ENCODE measurements around the gene INO80. TPM values are rescaled to one million over a fixed set of nuclear protein-coding genes. Genes with fewer than 3 reads are reported as not detected.

INO80 gene
- total RNA-seq, 4 donors from 2014 or later: 29.4 to 45.9 (median 41.0) TPM

- peaks cover 77% of the 10 kb centered on the region for H3K36me3 ChIP-seq
- no peak for DNase-seq (ENCODE audit: low spot score in 2 of 2)
- no peaks in the 10 kb centered on the region for H3K4me1 ChIP-seq
- no peak overlapping the region for H3K4me3 ChIP-seq
- no peaks in the 10 kb centered on the region for H3K27me3 ChIP-seq
- no peak overlapping the region for H3K27ac ChIP-seq
- WGBS: 93% methylated on average over 6 of the region's 6 CpGs
- no peaks in the 10 kb centered on the region for H3K9me3 ChIP-seq
- TF ChIP-seq POLR2A (IDR thresholded peaks at IDR 0.05): no peak
Observed at GRCh38 chr15:40985541-40986330, 130.3 kb downstream of the INO80 start.

- H3K27me3 ChIP-seq: no peaks in the 10 kb centered on the region
- DNase-seq (ENCODE audit: low spot score in 2 of 2): no peak
- 92% methylated on average over 4 of the region's 4 CpGs for WGBS
- H3K9me3 ChIP-seq: no peaks in the 10 kb centered on the region
- TF ChIP-seq CTCF (IDR thresholded peaks at IDR 0.05): no peak
- TF ChIP-seq POLR2AphosphoS5 (IDR thresholded peaks at IDR 0.05): no peak
- no peak for TF ChIP-seq POLR2A (IDR thresholded peaks at IDR 0.05)
- TF ChIP-seq EP300 (IDR thresholded peaks at IDR 0.05): no peak
- H3K4me3 ChIP-seq: no peak overlapping the region
- no peak overlapping the region for H3K27ac ChIP-seq
- H3K4me1 ChIP-seq: no peaks in the 10 kb centered on the region
- peaks cover 85% of the 10 kb centered on the region for H3K36me3 ChIP-seq
Observed at GRCh38 chr15:40984964-40985363, 131.1 kb downstream of the INO80 start.

GRCh38 chr15:40984406-40984805 is 131.7 kb downstream of the INO80 start:
- H3K4me3 ChIP-seq: no peak overlapping the region
- H3K36me3 ChIP-seq: peaks cover 90% of the 10 kb centered on the region
- H3K27me3 ChIP-seq: no peaks in the 10 kb centered on the region
- no peak for TF ChIP-seq POLR2AphosphoS5 (IDR thresholded peaks at IDR 0.05)
- TF ChIP-seq POLR2A (IDR thresholded peaks at IDR 0.05): no peak
- TF ChIP-seq EP300 (IDR thresholded peaks at IDR 0.05): no peak
- no peak for TF ChIP-seq CTCF (IDR thresholded peaks at IDR 0.05)
- 91% methylated on average over 5 of the region's 5 CpGs for WGBS
- H3K9me3 ChIP-seq: no peaks in the 10 kb centered on the region
- H3K27ac ChIP-seq: no peak overlapping the region
- H3K4me1 ChIP-seq: no peaks in the 10 kb centered on the region
- DNase-seq (ENCODE audit: low spot score in 2 of 2): no peak

- TF ChIP-seq CTCF (IDR thresholded peaks at IDR 0.05): no peak
- no peak for TF ChIP-seq POLR2A (IDR thresholded peaks at IDR 0.05)
- no peak for TF ChIP-seq EP300 (IDR thresholded peaks at IDR 0.05)
- no peak for TF ChIP-seq POLR2AphosphoS5 (IDR thresholded peaks at IDR 0.05)
- Histone ChIP-seq H3K4me3 (no peak overlapping the region), H3K27me3 (no peaks in the 10 kb centered on the region), H3K9me3 (no peaks in the 10 kb centered on the region), H3K4me1 (no peaks in the 10 kb centered on the region), H3K27ac (no peak overlapping the region), H3K36me3 (peaks cover 100% of the 10 kb centered on the region)
- DNase-seq (ENCODE audit: low spot score in 2 of 2): no peak
- WGBS: 86% methylated on average over 10 of the region's 13 CpGs
Observed at GRCh38 chr15:40982855-40983254, 133.2 kb downstream of the INO80 start.

GRCh38 chr15:40981186-40981585 is 134.9 kb downstream of the INO80 start:
- H3K36me3 ChIP-seq: peaks cover 100% of the 10 kb centered on the region
- no peaks in the 10 kb centered on the region for H3K27me3 ChIP-seq
- H3K27ac ChIP-seq: no peak overlapping the region
- TF ChIP-seq POLR2AphosphoS5 (IDR thresholded peaks at IDR 0.05) (no peak), CTCF (IDR thresholded peaks at IDR 0.05) (no peak), EP300 (IDR thresholded peaks at IDR 0.05) (no peak), POLR2A (IDR thresholded peaks at IDR 0.05) (no peak)
- H3K4me3 ChIP-seq: no peak overlapping the region
- no peaks in the 10 kb centered on the region for H3K9me3 ChIP-seq
- no peak for DNase-seq (ENCODE audit: low spot score in 2 of 2)
- no peaks in the 10 kb centered on the region for H3K4me1 ChIP-seq
- WGBS: 51% methylated on average over 3 of the region's 3 CpGs
